H9 (cell line): ENCODE measurements around the gene EPHA10. TPM values are rescaled to one million over a fixed set of nuclear protein-coding genes. Genes with fewer than 3 reads are reported as not detected.
A peak's percentile ranks its signal among the peaks of the same experiment; 100 is the strongest.

Experiments used
- DNase-seq: peaks from one replicate; pipeline ENCODE4 v3.0.0-alpha.2; 2017
- H2AFZ ChIP-seq: one replicate; pipeline ENCODE4 v1.6.1; 2013; ENCODE audit warnings: mild to moderate bottlenecking, low read length, control low read depth, moderate library complexity
- H2AK5ac ChIP-seq: 2 replicates; pipeline ENCODE4 v1.6.1; 2013; ENCODE audit warnings: low read length, control low read depth, mixed read lengths; ENCODE audit not compliant: insufficient read length
- H2BK120ac ChIP-seq: one replicate; pipeline ENCODE4 v1.6.1; 2013; ENCODE audit warnings: low read depth, mild to moderate bottlenecking, low read length, control low read depth, inconsistent platforms; ENCODE audit not compliant: poor library complexity, severe bottlenecking
- H2BK12ac ChIP-seq: 2 replicates; pipeline ENCODE4 v1.6.1; 2013; ENCODE audit warnings: low read length, control low read depth, mixed read lengths, low read depth; ENCODE audit not compliant: insufficient read length
- H2BK15ac ChIP-seq: 2 replicates; pipeline ENCODE4 v1.6.1; 2013; ENCODE audit warnings: low read depth, low read length, control low read depth
- H2BK20ac ChIP-seq: one replicate; pipeline ENCODE4 v1.6.1; 2013; ENCODE audit warnings: low read depth, mild to moderate bottlenecking, low read length, control low read depth, inconsistent platforms; ENCODE audit not compliant: poor library complexity, severe bottlenecking
- H2BK5ac ChIP-seq: 2 replicates; pipeline ENCODE4 v1.6.1; 2013; ENCODE audit warnings: low read length, control low read depth, mixed read lengths; ENCODE audit not compliant: insufficient read length
- H3K14ac ChIP-seq: 2 replicates; pipeline ENCODE4 v1.6.1; 2013; ENCODE audit warnings: low read length, control low read depth; ENCODE audit not compliant: insufficient read depth
- H3K18ac ChIP-seq: 2 replicates; pipeline ENCODE4 v1.6.1; 2013; ENCODE audit warnings: low read depth, mild to moderate bottlenecking, mixed read lengths, low read length, control low read depth; ENCODE audit not compliant: insufficient read length
- H3K23ac ChIP-seq: 2 replicates; pipeline ENCODE4 v1.6.1; 2013; ENCODE audit warnings: low read length, control low read depth, mixed read lengths, low read depth; ENCODE audit not compliant: insufficient read length
- H3K23me2 ChIP-seq: 2 replicates; pipeline ENCODE4 v1.6.1; 2013; ENCODE audit warnings: low read depth, mild to moderate bottlenecking, mixed read lengths, low read length, control low read depth; ENCODE audit not compliant: insufficient read length, poor library complexity, severe bottlenecking
- H3K27ac ChIP-seq: 2 replicates; pipeline ENCODE4 v1.5.1; 2013; ENCODE audit warnings: low read length, control low read depth, mixed read lengths, low read depth; ENCODE audit not compliant: insufficient read length
- H3K27me3 ChIP-seq: 2 replicates; pipeline ENCODE4 v1.6.1; 2013; ENCODE audit warnings: low read length, control low read depth, inconsistent platforms; ENCODE audit not compliant: insufficient read depth
- H3K4ac ChIP-seq: 2 replicates; pipeline ENCODE4 v1.6.1; 2013; ENCODE audit warnings: low read depth, mild to moderate bottlenecking, control low read depth, inconsistent platforms, low read length, moderate library complexity
- H3K4me1 ChIP-seq: 2 replicates; pipeline ENCODE4 v1.6.1; 2013; ENCODE audit warnings: low read length, control low read depth, inconsistent platforms; ENCODE audit not compliant: insufficient read depth
- H3K4me2 ChIP-seq: 2 replicates; pipeline ENCODE4 v1.6.1; 2013; ENCODE audit warnings: low read length, control low read depth, mixed read lengths; ENCODE audit not compliant: insufficient read length, insufficient read depth
- H3K56ac ChIP-seq: 2 replicates; pipeline ENCODE4 v1.6.1; 2013; ENCODE audit warnings: low read depth, mild to moderate bottlenecking, mixed read lengths, low read length, control low read depth; ENCODE audit not compliant: insufficient read length
- H3K79me1 ChIP-seq: 2 replicates; pipeline ENCODE4 v1.6.1; 2013; ENCODE audit warnings: low read depth, mild to moderate bottlenecking, moderate library complexity, low read length, control low read depth, inconsistent platforms; ENCODE audit not compliant: insufficient read depth, poor library complexity, severe bottlenecking
- H3K79me2 ChIP-seq: 2 replicates; pipeline ENCODE4 v1.6.1; 2013; ENCODE audit warnings: low read length, control low read depth, inconsistent platforms; ENCODE audit not compliant: insufficient read depth
- H3K9ac ChIP-seq: 2 replicates; pipeline ENCODE4 v1.6.1; 2013; ENCODE audit warnings: low read length, control low read depth, mixed read lengths; ENCODE audit not compliant: insufficient read length; ENCODE audit errors: extremely low read depth
- H3K9me3 ChIP-seq: one replicate; pipeline ENCODE4 v1.6.1; 2013; ENCODE audit warnings: low read depth, low read length, inconsistent platforms; ENCODE audit not compliant: control insufficient read depth
- H3T11ph ChIP-seq: one replicate; pipeline ENCODE4 v1.6.1; 2013; ENCODE audit warnings: mild to moderate bottlenecking, low read length, control low read depth, inconsistent platforms
- H4K20me1 ChIP-seq: one replicate; pipeline ENCODE4 v1.6.1; 2013; ENCODE audit not compliant: control insufficient read depth, insufficient read length, insufficient read depth
- H4K5ac ChIP-seq: 2 replicates; pipeline ENCODE4 v1.6.1; 2013; ENCODE audit warnings: low read depth, mild to moderate bottlenecking, mixed read lengths, low read length, control low read depth; ENCODE audit not compliant: insufficient read length
- H4K8ac ChIP-seq: replicated peaks from 2 replicates; pipeline ENCODE4 v1.6.1; 2013; ENCODE audit warnings: low read length, control low read depth, mixed read lengths, low read depth; ENCODE audit not compliant: insufficient read length
- H4K91ac ChIP-seq: 2 replicates; pipeline ENCODE4 v1.6.1; 2013; ENCODE audit warnings: low read depth, mild to moderate bottlenecking, moderate library complexity, mixed read lengths, low read length, control low read depth; ENCODE audit not compliant: insufficient read length
- H3K27ac Mint-ChIP-seq, 3 experiments: 2 replicates in 2 of 3; 3 replicates in 1 of 3; pipeline ENCODE4 v1.8.0; 2020 to 2021; ENCODE audit warnings: mixed read lengths in 3 of 3, mild to moderate bottlenecking in 1 of 3, moderate library complexity in 1 of 3
- H3K27me3 Mint-ChIP-seq: 2 replicates; pipeline ENCODE4 v1.8.0; 2021; ENCODE audit warnings: low read depth, mild to moderate bottlenecking, moderate library complexity, mixed read lengths
- H3K36me3 Mint-ChIP-seq, 3 experiments: 2 replicates in 2 of 3; 3 replicates in 1 of 3; pipeline ENCODE4 v1.8.0; 2020 to 2021; ENCODE audit warnings: low read depth in 3 of 3, mixed read lengths in 3 of 3; ENCODE audit not compliant: insufficient read depth in 1 of 3
- H3K4me1 Mint-ChIP-seq, 2 experiments: 2 replicates each; pipeline ENCODE4 v1.8.0; 2020; ENCODE audit warnings: mixed read lengths in 2 of 2
- H3K4me3 Mint-ChIP-seq, 2 experiments: 2 replicates in 1 of 2; 3 replicates in 1 of 2; pipeline ENCODE4 v1.8.0; 2020 to 2021; ENCODE audit warnings: mild to moderate bottlenecking in 2 of 2, mixed read lengths in 2 of 2, moderate library complexity in 1 of 2
- H3K9me3 Mint-ChIP-seq, 2 experiments: 2 replicates in 1 of 2; 3 replicates in 1 of 2; pipeline ENCODE4 v1.8.0; 2020; ENCODE audit warnings: mild to moderate bottlenecking in 2 of 2, mixed read lengths in 2 of 2, moderate library complexity in 1 of 2
- WGBS: extraction: QIAGEN DNeasy Blood & Tissue Kit; methylation state at CpG from one replicate; pipeline ENCODE4 v1.1.7; 2013; ENCODE audit warnings: missing lambda C conversion rate, low lambda C conversion rate, mixed read lengths; ENCODE audit not compliant: insufficient read length; ENCODE audit errors: extremely low coverage; 5-methylcytosine and 5-hydroxymethylcytosine counted together
- total RNA-seq: library from RNA; stranded (reverse); gene quantifications from 2 replicates; pipeline ENCODE4 v1.2.1, GENCODE V29; 2021
- TF ChIP-seq, protein P1 (sequence below): fragments of 200-600 bp; sonication (generic); conservative IDR thresholded peaks from 3 replicates; pipeline ENCODE4 v1.8.0; 2021; ENCODE audit warnings: antibody characterized with exemption, mild to moderate bottlenecking

EPHA10 gene
- total RNA-seq, 1 experiment from 2014 or later = 0.96 TPM

DNA sequence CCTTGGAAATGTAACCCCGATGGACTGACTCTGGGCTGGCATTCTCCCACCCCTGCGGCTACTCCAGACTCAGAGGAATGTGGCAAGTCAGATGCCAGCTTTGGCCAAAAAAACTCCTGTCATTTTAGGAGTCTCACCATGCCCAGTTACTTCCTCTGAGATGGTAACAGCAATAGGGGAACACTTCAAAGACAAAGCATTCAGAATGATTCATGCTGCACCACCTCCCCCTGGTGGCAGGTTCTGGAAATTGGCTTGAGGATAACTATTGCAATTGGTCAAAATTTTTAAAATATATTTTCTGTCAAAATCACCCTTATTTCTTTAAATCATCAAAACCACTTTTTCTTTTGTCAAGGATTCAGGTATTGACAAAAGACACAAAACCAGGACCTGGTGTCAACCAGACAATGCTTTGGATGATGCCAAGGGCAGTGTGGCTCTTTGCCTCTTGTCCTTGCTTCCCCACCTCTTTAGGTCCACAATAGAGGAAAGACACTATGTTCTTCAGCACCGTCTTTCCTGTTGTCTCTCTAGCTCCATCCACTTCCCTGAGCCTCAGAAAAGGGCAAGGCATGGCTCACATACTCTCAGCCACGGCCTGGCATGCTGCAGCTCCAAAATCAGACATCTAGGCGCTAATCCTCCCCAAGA, 82.5 kb downstream of the EPHA10 start:
- no CpG with 5 or more reads among the region's 5 CpGs for WGBS
- H3K27ac Mint-ChIP-seq = peak overlapping the region in 1 of 3 experiments; percentile 85; a peak in 3 of 7 replicates
- no peak overlapping the region for H2BK20ac ChIP-seq
- no peak overlapping the region for H3K14ac ChIP-seq
- no peak overlapping the region for H2AK5ac ChIP-seq
- no peak overlapping the region for H2BK15ac ChIP-seq
- no peaks in the 10 kb centered on the region for H3K9me3 ChIP-seq
- H3K79me1 ChIP-seq = no peaks in the 10 kb centered on the region
- no peak overlapping the region for H2BK120ac ChIP-seq
- 0 out of 4 replicates have a peak, but pooled peaks cover 0 to 2% of the 10 kb centered on the region in 2 experiments for H3K4me1 Mint-ChIP-seq
- no peak overlapping the region for H3K4me2 ChIP-seq
- H2BK5ac ChIP-seq = no peak overlapping the region
- H3T11ph ChIP-seq = no peak overlapping the region
- H3K4me3 Mint-ChIP-seq = no peak overlapping the region
- no peaks in the 10 kb centered on the region for H3K23me2 ChIP-seq
- no peaks in the 10 kb centered on the region for H4K20me1 ChIP-seq
- peak; percentile 58 for DNase-seq
- no peaks in the 10 kb centered on the region for H3K27me3 Mint-ChIP-seq
- H3K4me1 ChIP-seq = no peaks in the 10 kb centered on the region
- TF ChIP-seq, protein P1, sequence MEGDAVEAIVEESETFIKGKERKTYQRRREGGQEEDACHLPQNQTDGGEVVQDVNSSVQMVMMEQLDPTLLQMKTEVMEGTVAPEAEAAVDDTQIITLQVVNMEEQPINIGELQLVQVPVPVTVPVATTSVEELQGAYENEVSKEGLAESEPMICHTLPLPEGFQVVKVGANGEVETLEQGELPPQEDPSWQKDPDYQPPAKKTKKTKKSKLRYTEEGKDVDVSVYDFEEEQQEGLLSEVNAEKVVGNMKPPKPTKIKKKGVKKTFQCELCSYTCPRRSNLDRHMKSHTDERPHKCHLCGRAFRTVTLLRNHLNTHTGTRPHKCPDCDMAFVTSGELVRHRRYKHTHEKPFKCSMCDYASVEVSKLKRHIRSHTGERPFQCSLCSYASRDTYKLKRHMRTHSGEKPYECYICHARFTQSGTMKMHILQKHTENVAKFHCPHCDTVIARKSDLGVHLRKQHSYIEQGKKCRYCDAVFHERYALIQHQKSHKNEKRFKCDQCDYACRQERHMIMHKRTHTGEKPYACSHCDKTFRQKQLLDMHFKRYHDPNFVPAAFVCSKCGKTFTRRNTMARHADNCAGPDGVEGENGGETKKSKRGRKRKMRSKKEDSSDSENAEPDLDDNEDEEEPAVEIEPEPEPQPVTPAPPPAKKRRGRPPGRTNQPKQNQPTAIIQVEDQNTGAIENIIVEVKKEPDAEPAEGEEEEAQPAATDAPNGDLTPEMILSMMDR = peak; percentile 96
- H3K27ac ChIP-seq = no peak overlapping the region
- H3K27me3 ChIP-seq = no peaks in the 10 kb centered on the region
- no peaks in the 10 kb centered on the region for H3K79me2 ChIP-seq
- no peak overlapping the region for H4K5ac ChIP-seq
- no peak overlapping the region for H3K56ac ChIP-seq
- H3K18ac ChIP-seq = no peak overlapping the region
- H3K9ac ChIP-seq = no peak overlapping the region
- peaks cover 26 to 52% (median 45%) of the 10 kb centered on the region in 3 experiments; a peak in 6 of 7 replicates for H3K36me3 Mint-ChIP-seq
- H3K23ac ChIP-seq = no peak overlapping the region
- no peak overlapping the region for H2AFZ ChIP-seq
- no peak overlapping the region for H4K91ac ChIP-seq
- no peak overlapping the region for H4K8ac ChIP-seq
- H2BK12ac ChIP-seq = no peak overlapping the region
- H3K4ac ChIP-seq = no peak overlapping the region
- H3K9me3 Mint-ChIP-seq = no peaks in the 10 kb centered on the region
